Choroid plexus epithelial cell (primary cell): ENCODE results near the gene ATP13A3.

Experiments used
- DNase-seq: peaks from one replicate; pipeline ENCODE4 v3.0.0-alpha.2; 2010; ENCODE audit warnings: low read depth
- H3K4me3 ChIP-seq: 2 replicates; pipeline ENCODE4 v1.5.1; 2011; ENCODE audit warnings: low read depth, mild to moderate bottlenecking, control low read depth, low read length, moderate library complexity
- TF ChIP-seq, protein P1 (sequence below): conservative IDR thresholded peaks from 2 replicates; pipeline ENCODE4 v1.5.1; 2011; ENCODE audit warnings: low read depth, mild to moderate bottlenecking, control low read depth, inconsistent platforms, low read length, moderate library complexity

Gene ATP13A3

DNA sequence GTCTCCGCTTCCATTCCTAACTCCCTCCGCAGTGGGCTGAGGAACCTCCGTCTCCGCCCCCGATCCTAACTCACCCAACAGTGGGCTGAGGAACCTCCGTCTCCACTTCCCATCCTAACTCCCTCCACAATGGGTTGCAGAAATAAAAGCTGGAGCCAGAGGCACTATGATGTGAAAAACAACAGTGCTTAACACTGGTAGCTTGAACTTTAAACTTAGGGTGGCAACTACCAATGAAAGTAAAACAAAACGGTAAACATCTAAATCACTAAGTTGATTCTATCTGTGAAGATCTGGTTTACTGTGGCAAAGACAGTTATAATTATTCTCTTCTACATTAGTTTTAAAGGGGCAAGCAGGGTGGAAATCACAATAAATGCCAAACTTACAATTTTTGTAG is 61.8 kb downstream of the ATP13A3 start:
- TF ChIP-seq, protein P1, sequence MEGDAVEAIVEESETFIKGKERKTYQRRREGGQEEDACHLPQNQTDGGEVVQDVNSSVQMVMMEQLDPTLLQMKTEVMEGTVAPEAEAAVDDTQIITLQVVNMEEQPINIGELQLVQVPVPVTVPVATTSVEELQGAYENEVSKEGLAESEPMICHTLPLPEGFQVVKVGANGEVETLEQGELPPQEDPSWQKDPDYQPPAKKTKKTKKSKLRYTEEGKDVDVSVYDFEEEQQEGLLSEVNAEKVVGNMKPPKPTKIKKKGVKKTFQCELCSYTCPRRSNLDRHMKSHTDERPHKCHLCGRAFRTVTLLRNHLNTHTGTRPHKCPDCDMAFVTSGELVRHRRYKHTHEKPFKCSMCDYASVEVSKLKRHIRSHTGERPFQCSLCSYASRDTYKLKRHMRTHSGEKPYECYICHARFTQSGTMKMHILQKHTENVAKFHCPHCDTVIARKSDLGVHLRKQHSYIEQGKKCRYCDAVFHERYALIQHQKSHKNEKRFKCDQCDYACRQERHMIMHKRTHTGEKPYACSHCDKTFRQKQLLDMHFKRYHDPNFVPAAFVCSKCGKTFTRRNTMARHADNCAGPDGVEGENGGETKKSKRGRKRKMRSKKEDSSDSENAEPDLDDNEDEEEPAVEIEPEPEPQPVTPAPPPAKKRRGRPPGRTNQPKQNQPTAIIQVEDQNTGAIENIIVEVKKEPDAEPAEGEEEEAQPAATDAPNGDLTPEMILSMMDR: no peak
- no peak overlapping the region for H3K4me3 ChIP-seq
- no peak for DNase-seq

DNA sequence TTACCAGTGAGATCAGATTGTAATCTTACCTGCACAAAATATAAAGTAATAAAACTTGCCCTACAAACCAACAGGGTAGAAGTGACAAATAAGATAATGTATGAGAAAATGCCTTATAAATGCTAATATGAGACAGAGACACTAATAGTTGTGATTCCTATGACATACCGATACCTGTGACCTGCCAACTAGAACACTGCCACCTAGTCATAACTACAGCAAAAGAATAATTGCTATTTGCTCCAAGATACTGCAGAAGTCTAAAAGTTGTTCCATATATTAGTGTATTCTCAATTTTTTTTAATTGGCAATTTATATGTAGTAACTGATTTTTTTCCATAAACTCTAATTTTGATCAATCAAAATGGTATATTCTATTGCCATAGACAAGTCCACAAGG is 62.4 kb downstream of the ATP13A3 start:
- H3K4me3 ChIP-seq: no peak overlapping the region
- TF ChIP-seq, protein P1: no peak
- DNase-seq: no peak

DNA sequence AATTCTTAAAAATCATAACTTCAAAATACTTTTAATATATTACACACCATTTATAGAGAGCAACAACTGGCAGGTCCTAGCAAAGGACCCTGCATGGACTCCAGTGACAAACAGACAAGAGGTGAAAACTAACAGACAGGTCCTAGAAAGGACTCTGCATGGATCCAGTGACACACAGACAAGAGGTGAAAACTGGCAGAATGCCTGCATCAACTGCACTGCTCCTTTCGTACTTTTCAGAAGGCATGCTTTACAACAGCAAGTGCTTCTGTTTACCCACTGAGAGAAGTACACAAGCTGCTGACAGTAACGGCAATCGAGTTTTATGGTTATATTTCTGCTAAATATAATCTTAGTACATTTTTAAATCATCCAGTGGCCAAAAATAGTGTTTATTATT is 63.5 kb downstream of the ATP13A3 start:
- no peak overlapping the region for H3K4me3 ChIP-seq
- DNase-seq: peak; percentile 31
- TF ChIP-seq, protein P1: no peak

DNA sequence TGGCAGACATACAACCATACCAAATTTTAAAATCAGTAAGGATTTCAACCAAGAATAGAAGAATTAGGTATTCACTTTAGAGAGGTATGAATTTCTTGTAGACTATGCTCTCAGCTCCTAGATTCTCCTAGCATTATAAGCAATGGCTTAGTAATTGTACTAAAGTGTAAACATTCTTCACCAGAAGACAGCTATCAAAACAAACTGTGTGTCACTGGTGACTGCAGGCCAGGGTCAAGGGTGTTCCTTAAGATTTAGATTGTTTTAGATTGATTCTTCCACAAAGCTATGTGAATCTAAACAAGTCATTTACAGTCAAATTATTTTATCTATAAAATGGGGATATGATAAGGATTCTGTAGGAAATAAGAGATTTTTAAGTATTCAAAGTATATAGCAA is 64.6 kb downstream of the ATP13A3 start:
- DNase-seq: peak; percentile 46
- TF ChIP-seq, protein P1: no peak
- H3K4me3 ChIP-seq: no peak overlapping the region

DNA sequence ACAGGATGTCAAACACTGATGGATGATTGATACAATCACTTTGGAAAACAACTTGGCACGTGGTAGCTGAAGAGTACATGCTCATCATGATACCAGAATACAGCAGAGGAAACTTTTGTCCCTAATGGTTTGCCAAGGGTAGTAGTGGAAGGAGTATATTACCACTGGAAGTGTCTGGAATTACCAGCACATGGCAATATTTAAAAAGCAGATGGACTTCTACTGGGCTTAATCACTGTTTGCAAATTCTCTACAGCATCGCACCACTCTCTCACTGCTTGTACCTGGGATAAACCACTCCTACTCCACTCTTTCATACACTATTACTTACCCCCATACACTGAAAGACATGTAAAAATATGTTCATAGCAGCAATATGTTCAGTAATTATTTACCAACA is 68.1 kb downstream of the ATP13A3 start:
- no peak overlapping the region for H3K4me3 ChIP-seq
- TF ChIP-seq, protein P1: no peak
- no peak for DNase-seq

DNA sequence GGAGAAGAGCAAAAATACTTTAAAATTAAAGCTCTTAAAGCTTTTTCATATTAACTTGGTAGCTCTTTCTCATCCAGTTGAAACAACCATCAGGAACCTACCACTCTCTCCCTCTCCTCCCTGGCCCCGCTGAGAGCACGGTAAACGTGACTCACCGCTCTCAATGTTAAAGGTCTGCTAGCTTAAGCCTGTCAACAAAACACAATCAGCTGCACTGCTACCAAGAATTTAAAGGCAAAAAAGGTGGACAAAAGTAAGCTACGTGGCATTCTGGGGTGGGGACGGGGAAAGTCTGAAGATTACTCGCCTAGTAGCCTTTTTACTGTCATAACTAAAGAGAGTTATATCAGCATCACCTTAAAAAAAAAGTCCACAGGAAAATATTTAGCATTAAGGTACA is 79.4 kb downstream of the ATP13A3 start:
- TF ChIP-seq, protein P1: no peak
- H3K4me3 ChIP-seq: no peak overlapping the region
- DNase-seq: peak; percentile 88

DNA sequence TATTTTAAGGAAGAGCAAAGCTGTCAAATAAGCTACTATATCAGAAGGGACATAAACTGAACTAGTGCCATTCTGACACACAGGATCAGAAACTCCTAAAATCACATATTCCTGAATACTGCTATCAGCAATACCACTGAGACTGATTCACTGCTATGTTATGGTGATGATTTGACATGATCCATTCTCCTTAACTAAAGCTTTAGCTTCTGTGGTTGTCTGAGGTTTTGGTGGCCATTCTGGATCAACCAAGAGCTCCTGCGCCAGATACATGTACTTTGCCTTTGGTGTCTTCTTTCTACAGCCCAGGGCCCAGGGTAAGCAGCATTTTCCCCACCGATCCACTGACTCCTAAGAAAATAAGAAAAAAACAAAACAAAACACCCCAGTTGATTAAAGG is 81.0 kb downstream of the ATP13A3 start:
- no peak for DNase-seq
- H3K4me3 ChIP-seq: no peak overlapping the region
- TF ChIP-seq, protein P1: no peak
